Measurements from ENCODE around the gene RFX2.

The RFX2 gene

GRCh38 chr19:6048793-6049405, 61.4 kb downstream of the RFX2 start:
- POLR2A ChIA-PET: no interaction called here
- CTCF ChIA-PET: interaction anchor here (0.6 to 2.8 kb wide), 3 partner anchors 41 to 77 kb away, joined by 3 to 20 read pairs (median 3); no protein-coding TSS in a partner anchor
- DNase-seq (ENCODE audit: extremely low spot score): peak; percentile 87
- no peak for TF ChIP-seq ARNT (IDR thresholded peaks at IDR 0.05)
- no peak for TF ChIP-seq L3MBTL2 (conservative IDR thresholded peaks at IDR 0.05)
- no peak for TF ChIP-seq FOXM1 (IDR thresholded peaks at IDR 0.05; ENCODE audit: borderline replicate concordance)
- no peak for TF ChIP-seq CTBP1 (IDR thresholded peaks at IDR 0.05; ENCODE audit: borderline replicate concordance)
- TF ChIP-seq FOXK2 (IDR thresholded peaks at IDR 0.05): no peak

- CTCF ChIA-PET: interaction anchor here (0.6 to 2.8 kb wide), 6 partner anchors 41 to 82 kb away, joined by 3 to 20 read pairs (median 3); no protein-coding TSS in a partner anchor
- POLR2A ChIA-PET: interaction anchor here (1.2 kb wide), 1 partner anchor 78 kb away, joined by 3 read pairs; no protein-coding TSS in a partner anchor
- no peak for DNase-seq (ENCODE audit: extremely low spot score)
- TF ChIP-seq SUZ12 (IDR thresholded peaks at IDR 0.05) (no peak), ELF4 (IDR thresholded peaks at IDR 0.05) (no peak), LEF1 (IDR thresholded peaks at IDR 0.05; ENCODE audit: borderline replicate concordance) (no peak), FOXK2 (IDR thresholded peaks at IDR 0.05) (no peak), TARDBP (IDR thresholded peaks at IDR 0.05) (no peak), SP1 (IDR thresholded peaks at IDR 0.05) (no peak), FOXA1 (IDR thresholded peaks at IDR 0.05) (no peak), FOXM1 (IDR thresholded peaks at IDR 0.05; ENCODE audit: borderline replicate concordance) (no peak), NFRKB (IDR thresholded peaks at IDR 0.05) (no peak), HDGF (IDR thresholded peaks at IDR 0.05; ENCODE audit: borderline replicate concordance) (no peak)
Measured at GRCh38 chr19:6048348-6048747, 62.0 kb downstream of the RFX2 start.

- TF ChIP-seq ELF4 (IDR thresholded peaks at IDR 0.05): no peak
- no peak for TF ChIP-seq FOXK2 (IDR thresholded peaks at IDR 0.05)
- no peak for TF ChIP-seq NFRKB (IDR thresholded peaks at IDR 0.05)
- TF ChIP-seq SP1 (IDR thresholded peaks at IDR 0.05): no peak
- no peak for TF ChIP-seq TARDBP (IDR thresholded peaks at IDR 0.05)
- no peak for TF ChIP-seq HDGF (IDR thresholded peaks at IDR 0.05; ENCODE audit: borderline replicate concordance)
- no peak for TF ChIP-seq CTBP1 (IDR thresholded peaks at IDR 0.05; ENCODE audit: borderline replicate concordance)
- no peak for TF ChIP-seq FOXM1 (IDR thresholded peaks at IDR 0.05; ENCODE audit: borderline replicate concordance)
- TF ChIP-seq ARNT (IDR thresholded peaks at IDR 0.05): no peak
- TF ChIP-seq BHLHE40 (IDR thresholded peaks at IDR 0.05; ENCODE audit: borderline replicate concordance): no peak
- no peak for TF ChIP-seq LEF1 (IDR thresholded peaks at IDR 0.05; ENCODE audit: borderline replicate concordance)
- TF ChIP-seq, protein P1, sequence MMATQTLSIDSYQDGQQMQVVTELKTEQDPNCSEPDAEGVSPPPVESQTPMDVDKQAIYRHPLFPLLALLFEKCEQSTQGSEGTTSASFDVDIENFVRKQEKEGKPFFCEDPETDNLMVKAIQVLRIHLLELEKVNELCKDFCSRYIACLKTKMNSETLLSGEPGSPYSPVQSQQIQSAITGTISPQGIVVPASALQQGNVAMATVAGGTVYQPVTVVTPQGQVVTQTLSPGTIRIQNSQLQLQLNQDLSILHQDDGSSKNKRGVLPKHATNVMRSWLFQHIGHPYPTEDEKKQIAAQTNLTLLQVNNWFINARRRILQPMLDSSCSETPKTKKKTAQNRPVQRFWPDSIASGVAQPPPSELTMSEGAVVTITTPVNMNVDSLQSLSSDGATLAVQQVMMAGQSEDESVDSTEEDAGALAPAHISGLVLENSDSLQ (IDR thresholded peaks at IDR 0.05): no peak
- TF ChIP-seq SUZ12 (IDR thresholded peaks at IDR 0.05): no peak
- TF ChIP-seq L3MBTL2 (conservative IDR thresholded peaks at IDR 0.05): no peak
- TF ChIP-seq FOXA1 (IDR thresholded peaks at IDR 0.05): no peak
- no peak for TF ChIP-seq ZNF384 (IDR thresholded peaks at IDR 0.05)
- ChIA-PET POLR2A (interaction anchor here (1.2 kb wide), 1 partner anchor 78 kb away, joined by 3 read pairs; no protein-coding TSS in a partner anchor), CTCF (interaction anchor here (0.6 to 2.8 kb wide), 6 partner anchors 26 to 82 kb away, joined by 3 to 20 read pairs (median 3); no protein-coding TSS in a partner anchor)
- peak; percentile 58 for DNase-seq (ENCODE audit: extremely low spot score)
Measured at GRCh38 chr19:6047741-6048251, 62.5 kb downstream of the RFX2 start.

DNA sequence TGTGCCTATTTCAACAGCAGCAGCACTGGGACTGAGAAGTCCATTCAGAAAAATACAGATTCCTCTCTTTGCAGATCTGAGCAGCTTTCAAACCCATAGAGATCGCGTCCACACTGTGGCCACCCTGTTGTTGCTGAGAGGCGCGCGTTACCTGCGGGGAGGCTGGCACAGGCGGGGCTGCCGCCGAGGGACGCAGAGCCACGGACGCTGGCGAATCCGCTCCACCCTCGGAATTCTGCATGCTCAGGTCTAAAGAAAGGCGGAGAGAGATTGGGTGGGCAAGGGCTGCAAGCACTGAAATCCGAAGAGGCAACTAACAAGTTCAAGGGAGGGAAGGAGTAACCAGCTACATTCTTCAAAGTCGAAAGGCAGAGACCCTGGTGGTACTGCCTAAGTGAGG, 63.0 kb downstream of the RFX2 start:
- no peak for DNase-seq (ENCODE audit: extremely low spot score)
- ChIA-PET CTCF (interaction anchor here (0.6 to 2.8 kb wide), 3 partner anchors 25 to 78 kb away, joined by 3 to 20 read pairs (median 4); no protein-coding TSS in a partner anchor), POLR2A (interaction anchor here (1.2 kb wide), 1 partner anchor 79 kb away, joined by 3 read pairs; no protein-coding TSS in a partner anchor)
- TF ChIP-seq LEF1 (IDR thresholded peaks at IDR 0.05; ENCODE audit: borderline replicate concordance) (no peak), TARDBP (IDR thresholded peaks at IDR 0.05) (no peak), ELF4 (IDR thresholded peaks at IDR 0.05) (no peak), FOXK2 (IDR thresholded peaks at IDR 0.05) (no peak), FOXM1 (IDR thresholded peaks at IDR 0.05; ENCODE audit: borderline replicate concordance) (no peak)

DNA sequence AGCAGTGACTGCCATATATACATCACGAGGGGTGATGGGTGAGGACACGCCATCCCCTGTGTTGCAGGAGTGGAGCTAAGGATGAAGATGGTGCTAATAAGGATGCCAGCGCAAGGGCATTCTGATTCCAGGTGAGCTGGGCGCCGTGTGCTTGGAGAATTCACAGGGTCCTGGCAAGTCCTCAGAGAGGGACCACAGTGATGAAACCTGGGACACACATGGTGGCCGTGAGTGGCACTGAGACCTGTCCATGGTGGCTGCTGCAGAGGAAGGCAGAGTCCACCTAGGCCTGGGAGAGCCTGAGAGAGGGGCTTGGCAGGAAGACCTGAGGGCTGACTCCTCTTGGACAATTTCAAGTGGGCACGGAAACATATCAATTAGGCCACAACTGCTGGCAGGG, 65.2 kb downstream of the RFX2 start:
- POLR2A ChIA-PET: no interaction called here
- no peak for DNase-seq (ENCODE audit: extremely low spot score)
- TF ChIP-seq FOXA1 (IDR thresholded peaks at IDR 0.05) (no peak), HDGF (IDR thresholded peaks at IDR 0.05; ENCODE audit: borderline replicate concordance) (no peak)
- CTCF ChIA-PET: no interaction called here

- TF ChIP-seq NFRKB (IDR thresholded peaks at IDR 0.05) (no peak), BHLHE40 (IDR thresholded peaks at IDR 0.05; ENCODE audit: borderline replicate concordance) (no peak), FOXM1 (IDR thresholded peaks at IDR 0.05; ENCODE audit: borderline replicate concordance) (no peak), ELF4 (IDR thresholded peaks at IDR 0.05) (no peak), TARDBP (IDR thresholded peaks at IDR 0.05) (no peak), ARNT (IDR thresholded peaks at IDR 0.05) (no peak), HDGF (IDR thresholded peaks at IDR 0.05; ENCODE audit: borderline replicate concordance) (no peak), LEF1 (IDR thresholded peaks at IDR 0.05; ENCODE audit: borderline replicate concordance) (no peak), SP1 (IDR thresholded peaks at IDR 0.05) (no peak), FOXK2 (IDR thresholded peaks at IDR 0.05) (no peak), FOXA1 (IDR thresholded peaks at IDR 0.05) (no peak), L3MBTL2 (conservative IDR thresholded peaks at IDR 0.05) (no peak), SUZ12 (IDR thresholded peaks at IDR 0.05) (no peak)
- TF ChIP-seq, protein P1 (IDR thresholded peaks at IDR 0.05): no peak
- CTCF ChIA-PET: no interaction called here
- DNase-seq (ENCODE audit: extremely low spot score): no peak
Measured at GRCh38 chr19:6044056-6044805, 66.1 kb downstream of the RFX2 start.

More at GRCh38 chr19:6044056-6044805, 66.1 kb downstream of the RFX2 start:
- POLR2A ChIA-PET: no interaction called here
